ENCODE data around the gene NOXRED1.
A peak's percentile ranks its signal among the peaks of the same experiment; 100 is the strongest.

The NOXRED1 gene

GRCh38 chr14:77407158-77407557 is 16.2 kb downstream of the NOXRED1 start:
- DNase-seq (ENCODE audit: low read depth in 2 of 2): no peak

- DNase-seq (ENCODE audit: low read depth in 2 of 2): no peak
These were observed 16.6 kb downstream of the NOXRED1 start for GRCh38 chr14:77406718-77407117.

- no peak for DNase-seq (ENCODE audit: low read depth in 2 of 2)
These were observed 17.2 kb downstream of the NOXRED1 start for GRCh38 chr14:77406086-77406485.

GRCh38 chr14:77403768-77404167 is 19.6 kb downstream of the NOXRED1 start:
- DNase-seq (ENCODE audit: low read depth in 2 of 2): no peak

GRCh38 chr14:77400216-77400615 is 23.1 kb downstream of the NOXRED1 start:
- DNase-seq (ENCODE audit: low read depth in 2 of 2): no peak

- DNase-seq (ENCODE audit: low read depth in 2 of 2): no peak
These were observed 33.1 kb downstream of the NOXRED1 start for GRCh38 chr14:77390188-77390587.

GRCh38 chr14:77378701-77379100 is 44.6 kb downstream of the NOXRED1 start:
- DNase-seq (ENCODE audit: low read depth in 2 of 2): no peak

GRCh38 chr14:77377502-77377844 is 45.9 kb downstream of the NOXRED1 start:
- no peak for DNase-seq (ENCODE audit: low read depth in 2 of 2)

- DNase-seq (ENCODE audit: low read depth in 2 of 2): peak; percentile 68 to 70
These were observed 46.4 kb downstream of the NOXRED1 start, which contains the start of the genes SAMD15 and TMED8 for GRCh38 chr14:77376771-77377501. Gene SAMD15 (plus strand): TSS chr14:77377379. CDS start chr14:77377419, 40 bp downstream. Gene TMED8 (minus strand): TSS chr14:77377094. CDS start chr14:77377053, 41 bp downstream.

- peak; percentile 0 to 1 for DNase-seq (ENCODE audit: low read depth in 2 of 2)
These were observed 47.2 kb downstream of the NOXRED1 start for GRCh38 chr14:77375973-77376770.

GRCh38 chr14:77375164-77375950 is 48.0 kb downstream of the NOXRED1 start:
- no peak for DNase-seq (ENCODE audit: low read depth in 2 of 2)

GRCh38 chr14:77372304-77372841 is 51.0 kb downstream of the NOXRED1 start:
- no peak for DNase-seq (ENCODE audit: low read depth in 2 of 2)

GRCh38 chr14:77369285-77369684 is 54.0 kb downstream of the NOXRED1 start:
- no peak for DNase-seq (ENCODE audit: low read depth in 2 of 2)

- DNase-seq (ENCODE audit: low read depth in 2 of 2): no peak
These were observed 59.2 kb downstream of the NOXRED1 start for GRCh38 chr14:77364146-77364545.

- no peak for DNase-seq (ENCODE audit: low read depth in 2 of 2)
These were observed 63.7 kb downstream of the NOXRED1 start for GRCh38 chr14:77359626-77360025.

GRCh38 chr14:77356899-77357298 is 66.4 kb downstream of the NOXRED1 start:
- DNase-seq (ENCODE audit: low read depth in 2 of 2): no peak

GRCh38 chr14:77355811-77356210 is 67.5 kb downstream of the NOXRED1 start:
- no peak for DNase-seq (ENCODE audit: low read depth in 2 of 2)

GRCh38 chr14:77353469-77354141 is 69.7 kb downstream of the NOXRED1 start:
- DNase-seq (ENCODE audit: low read depth in 2 of 2): no peak

GRCh38 chr14:77347751-77348150 is 75.6 kb downstream of the NOXRED1 start:
- DNase-seq (ENCODE audit: low read depth in 2 of 2): no peak

- no peak for DNase-seq (ENCODE audit: low read depth in 2 of 2)
These were observed 76.8 kb downstream of the NOXRED1 start for GRCh38 chr14:77346495-77346894.

GRCh38 chr14:77344377-77344996 is 78.8 kb downstream of the NOXRED1 start:
- DNase-seq (ENCODE audit: low read depth in 2 of 2): no peak

Measured in stimulated activated CD8-positive, alpha-beta memory T cell treated with anti-CD3 and anti-CD28 coated beads, Interleukin-2, amount 100 ng/mL, for 1 hour (primary cell).